ENCODE results near the gene PLIN5. TPM values are rescaled to one million over a fixed set of nuclear protein-coding genes. Genes with fewer than 3 reads are reported as not detected.

PLIN5 gene
- total RNA-seq, 1 experiment from 2014 or later, result 8.1 TPM

- Histone ChIP-seq H3K9ac (ENCODE audit: low read length) (no peak overlapping the region), H3K4me1 (ENCODE audit: control insufficient read depth in 1 of 2, insufficient read depth in 2 of 2, low read length in 2 of 2) (peaks cover 0 to 11% of the 10 kb centered on the region in 2 experiments; a peak in 2 of 4 replicates), H3K36me3 (ENCODE audit: control insufficient read depth in 1 of 2, insufficient read depth in 2 of 2, low read length in 2 of 2) (peaks cover 0 to 2% of the 10 kb centered on the region in 2 experiments; a peak in 1 of 4 replicates), H3K27me3 (ENCODE audit: insufficient read depth, low read length) (no peaks in the 10 kb centered on the region), H3K4me2 (ENCODE audit: low read length) (no peak overlapping the region), H3K27ac (ENCODE audit: low read depth, low read length) (no peak overlapping the region), H3K4me3 (replicated peaks in 1 of 2; ENCODE audit: low read depth in 1 of 2, low read length in 2 of 2) (no peak overlapping the region), H2AFZ (ENCODE audit: low read depth, low read length, poor library complexity, severe bottlenecking) (no peak overlapping the region), H3K9me3 (ENCODE audit: control insufficient read depth in 1 of 2, insufficient read depth in 1 of 2, low read depth in 1 of 2, low read length in 2 of 2) (no peaks in the 10 kb centered on the region), H4K20me1 (ENCODE audit: insufficient read depth) (no peaks in the 10 kb centered on the region), H3K9me2 (ENCODE audit: insufficient read depth) (no peaks in the 10 kb centered on the region), H3K79me2 (ENCODE audit: insufficient read depth, low read length) (no peaks in the 10 kb centered on the region)
- CTCF ChIA-PET, result interaction anchor here (1.2 kb wide), 1 partner anchor 238 kb away, joined by 3 read pairs; no protein-coding TSS in a partner anchor
- RAD21 ChIA-PET (ENCODE audit: low non-redundant PET in 1 of 2, low total read pairs in 2 of 2, uncharacterized antibody in 2 of 2, unreplicated experiment in 2 of 2), result no interaction called here
- TF ChIP-seq, protein P1, sequence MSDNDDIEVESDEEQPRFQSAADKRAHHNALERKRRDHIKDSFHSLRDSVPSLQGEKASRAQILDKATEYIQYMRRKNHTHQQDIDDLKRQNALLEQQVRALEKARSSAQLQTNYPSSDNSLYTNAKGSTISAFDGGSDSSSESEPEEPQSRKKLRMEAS (IDR thresholded peaks at IDR 0.05), result no peak
- no peak for TF ChIP-seq POLR2AphosphoS5 (IDR thresholded peaks at IDR 0.05; ENCODE audit: low read depth, low read length)
- no peak for TF ChIP-seq ZNF274 (IDR thresholded peaks at IDR 0.05; ENCODE audit: low read depth, low read length)
- no peak for TF ChIP-seq ZFX (IDR thresholded peaks at IDR 0.05)
- intact Hi-C loops (cut with micrococcal nuclease), result no loop called here
- ATAC-seq (no peak), DNase-seq (ENCODE audit: low read depth, low spot score) (no peak)
- POLR2A ChIA-PET, result no interaction called here
- BruUV-seq (replicated peaks), result no TSS peak
These were observed 30.0 kb downstream of the PLIN5 start for GRCh38 chr19:4504891-4505569.

DNA sequence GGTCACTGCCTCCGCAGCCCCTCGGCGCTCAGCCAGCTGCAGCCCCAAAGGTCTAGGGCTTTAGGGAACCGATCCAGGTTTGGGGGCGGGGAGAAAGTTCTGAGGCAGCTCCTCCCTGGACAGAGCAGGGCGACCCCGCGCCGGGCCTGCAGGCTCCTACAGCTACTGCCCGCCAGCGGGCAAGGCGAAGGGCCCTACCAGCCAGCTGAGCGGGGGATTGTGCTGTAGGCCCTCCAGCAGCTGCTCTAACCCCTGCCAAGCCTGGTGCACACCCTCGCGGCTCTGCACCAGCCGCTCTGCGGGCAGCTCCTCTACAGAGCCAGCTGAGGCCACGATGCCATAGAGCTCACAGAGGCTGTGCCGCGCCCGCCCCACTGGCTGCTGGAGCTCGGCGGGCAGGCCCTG is 30.7 kb downstream of the PLIN5 start:
- Histone ChIP-seq H3K27ac (ENCODE audit: low read depth, low read length) (no peak overlapping the region), H3K36me3 (ENCODE audit: control insufficient read depth in 1 of 2, insufficient read depth in 2 of 2, low read length in 2 of 2) (peaks cover 0 to 3% of the 10 kb centered on the region in 2 experiments; a peak in 1 of 4 replicates), H3K9me2 (ENCODE audit: insufficient read depth) (no peaks in the 10 kb centered on the region), H3K9me3 (ENCODE audit: control insufficient read depth in 1 of 2, insufficient read depth in 1 of 2, low read depth in 1 of 2, low read length in 2 of 2) (no peaks in the 10 kb centered on the region), H2AFZ (ENCODE audit: low read depth, low read length, poor library complexity, severe bottlenecking) (no peak overlapping the region), H4K20me1 (ENCODE audit: insufficient read depth) (no peaks in the 10 kb centered on the region), H3K4me3 (replicated peaks in 1 of 2; ENCODE audit: low read depth in 1 of 2, low read length in 2 of 2) (no peak overlapping the region), H3K79me2 (ENCODE audit: insufficient read depth, low read length) (no peaks in the 10 kb centered on the region), H3K9ac (ENCODE audit: low read length) (no peak overlapping the region), H3K4me2 (ENCODE audit: low read length) (no peak overlapping the region), H3K27me3 (ENCODE audit: insufficient read depth, low read length) (no peaks in the 10 kb centered on the region), H3K4me1 (ENCODE audit: control insufficient read depth in 1 of 2, insufficient read depth in 2 of 2, low read length in 2 of 2) (peaks cover 0 to 11% of the 10 kb centered on the region in 2 experiments; a peak in 2 of 4 replicates)
- POLR2A ChIA-PET, result no interaction called here
- ATAC-seq, result 0 out of 2 replicates have a peak, but pooled peaks have one; percentile 10
- DNase-seq (ENCODE audit: low read depth, low spot score), result no peak
- TF ChIP-seq POLR2A (IDR thresholded peaks at IDR 0.05; ENCODE audit: borderline replicate concordance, extremely low read depth, insufficient read depth, insufficient read length) (no peak), EGR1 (IDR thresholded peaks at IDR 0.05; ENCODE audit: low read depth) (no peak), SRF (IDR thresholded peaks at IDR 0.05; ENCODE audit: low read depth) (no peak), SIN3A (IDR thresholded peaks at IDR 0.05; ENCODE audit: low read depth) (no peak), CEBPB (IDR thresholded peaks at IDR 0.05; ENCODE audit: low read depth) (no peak), ATF3 (IDR thresholded peaks at IDR 0.05) (no peak), TCF7L2 (IDR thresholded peaks at IDR 0.05; ENCODE audit: borderline replicate concordance, extremely low read depth, insufficient read depth, insufficient read length) (no peak)
- no TSS peak for BruUV-seq (replicated peaks)
- intact Hi-C loops (cut with micrococcal nuclease), result no loop called here
- RAD21 ChIA-PET (ENCODE audit: low non-redundant PET in 1 of 2, low total read pairs in 2 of 2, uncharacterized antibody in 2 of 2, unreplicated experiment in 2 of 2), result no interaction called here
- CTCF ChIA-PET, result interaction anchor here (1.2 kb wide), 1 partner anchor 237 kb away, joined by 3 read pairs; no protein-coding TSS in a partner anchor

Data from HCT116 (cell line).